Neural progenitor cell (in vitro differentiated cells): ENCODE data around the gene CAMK2D.

Experiments
- EZH2 ChIP-seq: fragments of 200-600 bp; sonication (generic); IDR thresholded peaks from 2 replicates; pipeline ENCODE4 v1.6.1; 2017; ENCODE audit warnings: antibody characterized with exemption, mild to moderate bottlenecking, moderate library complexity
- TF ChIP-seq, protein P1 (sequence below): fragments of 200-600 bp; sonication (generic); IDR thresholded peaks from 2 replicates; pipeline ENCODE4 v1.5.1; 2017; ENCODE audit warnings: antibody characterized with exemption, mild to moderate bottlenecking

DNA sequence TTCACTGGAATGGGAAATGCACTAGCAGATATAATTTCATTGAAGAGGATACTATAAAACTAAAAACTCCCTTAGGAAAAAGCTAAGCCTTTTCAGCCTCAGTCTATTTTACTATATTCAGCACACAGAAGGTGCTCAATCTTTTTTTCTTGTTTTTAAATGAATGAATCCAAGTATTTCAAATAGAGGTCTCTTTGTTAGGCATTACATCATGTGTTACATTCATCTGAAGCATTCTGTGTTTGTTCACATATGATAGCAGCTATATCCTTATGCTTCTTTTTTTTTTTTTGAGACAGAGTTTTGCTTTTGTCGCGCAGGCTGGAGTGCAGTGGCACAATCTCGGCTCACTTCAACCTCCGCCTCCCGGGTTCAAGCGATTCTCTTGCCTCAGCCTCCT is 278.4 kb downstream of the CAMK2D start:
- no peak for TF ChIP-seq EZH2
- TF ChIP-seq, protein P1, sequence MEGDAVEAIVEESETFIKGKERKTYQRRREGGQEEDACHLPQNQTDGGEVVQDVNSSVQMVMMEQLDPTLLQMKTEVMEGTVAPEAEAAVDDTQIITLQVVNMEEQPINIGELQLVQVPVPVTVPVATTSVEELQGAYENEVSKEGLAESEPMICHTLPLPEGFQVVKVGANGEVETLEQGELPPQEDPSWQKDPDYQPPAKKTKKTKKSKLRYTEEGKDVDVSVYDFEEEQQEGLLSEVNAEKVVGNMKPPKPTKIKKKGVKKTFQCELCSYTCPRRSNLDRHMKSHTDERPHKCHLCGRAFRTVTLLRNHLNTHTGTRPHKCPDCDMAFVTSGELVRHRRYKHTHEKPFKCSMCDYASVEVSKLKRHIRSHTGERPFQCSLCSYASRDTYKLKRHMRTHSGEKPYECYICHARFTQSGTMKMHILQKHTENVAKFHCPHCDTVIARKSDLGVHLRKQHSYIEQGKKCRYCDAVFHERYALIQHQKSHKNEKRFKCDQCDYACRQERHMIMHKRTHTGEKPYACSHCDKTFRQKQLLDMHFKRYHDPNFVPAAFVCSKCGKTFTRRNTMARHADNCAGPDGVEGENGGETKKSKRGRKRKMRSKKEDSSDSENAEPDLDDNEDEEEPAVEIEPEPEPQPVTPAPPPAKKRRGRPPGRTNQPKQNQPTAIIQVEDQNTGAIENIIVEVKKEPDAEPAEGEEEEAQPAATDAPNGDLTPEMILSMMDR, result no peak
